Measurements from ENCODE around the gene TNNT3. TPM values are rescaled to one million over a fixed set of nuclear protein-coding genes. Genes with fewer than 3 reads are reported as not detected.

Gene TNNT3
- total and polyA plus RNA-seq, 10 donors, result 0.64 to 4.9 (median 2.0) TPM; not detected in 1

DNA sequence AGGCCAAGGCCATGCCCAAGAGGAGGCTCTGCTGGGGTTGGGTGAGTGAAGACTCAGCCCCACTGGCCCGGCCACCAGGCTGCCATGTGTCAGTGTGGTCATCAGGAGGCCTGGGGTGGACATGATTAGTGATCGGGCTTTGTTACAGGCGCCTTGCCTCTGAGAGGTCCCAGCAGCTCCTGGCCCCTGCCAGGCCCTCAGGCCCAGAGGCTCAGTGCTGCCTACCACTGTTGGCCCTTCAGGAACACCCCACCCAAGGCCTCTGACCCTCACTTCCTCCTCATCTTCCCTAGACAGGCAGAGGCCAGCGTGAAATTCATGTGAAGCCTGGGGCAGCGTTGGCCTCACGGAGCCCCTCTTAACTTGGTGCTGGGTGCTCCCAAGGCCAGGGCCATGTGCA, 29.8 kb downstream of the TNNT3 start:
- TF ChIP-seq POLR2AphosphoS5 (IDR thresholded peaks at IDR 0.05), result no peak
- no peak for TF ChIP-seq POLR2A (IDR thresholded peaks at IDR 0.05)
- no peak for TF ChIP-seq CTCF (IDR thresholded peaks at IDR 0.05 in 8 of 11, conservative IDR thresholded peaks at IDR 0.05 in 3 of 11)
- intact Hi-C loops (cut with DNase I; ENCODE audit: low total_unique reads), result no loop called here
- Histone ChIP-seq H3K4me3 (no peak overlapping the region), H3K27me3 (replicated peaks in 1 of 7) (no peaks in the 10 kb centered on the region), H3K9me3 (no peaks in the 10 kb centered on the region), H3K27ac (no peak overlapping the region), H3K36me3 (no peaks in the 10 kb centered on the region), H3K4me1 (no peaks in the 10 kb centered on the region)
- peak; percentile 62 for DNase-seq
- no CpG with 5 or more reads among the region's 6 CpGs for WGBS, 5 donors

GRCh38 chr11:1949922-1950321, 30.4 kb downstream of the TNNT3 start:
- no CpG with 5 or more reads among the region's 15 CpGs for WGBS, 5 donors
- Histone ChIP-seq H3K36me3 (no peaks in the 10 kb centered on the region), H3K27ac (no peak overlapping the region), H3K27me3 (replicated peaks in 1 of 7) (no peaks in the 10 kb centered on the region), H3K4me1 (no peaks in the 10 kb centered on the region), H3K9me3 (no peaks in the 10 kb centered on the region), H3K4me3 (no peak overlapping the region)
- intact Hi-C loops (cut with DNase I; ENCODE audit: low total_unique reads), result no loop called here
- TF ChIP-seq POLR2AphosphoS5 (IDR thresholded peaks at IDR 0.05), result no peak
- TF ChIP-seq CTCF (IDR thresholded peaks at IDR 0.05 in 8 of 11, conservative IDR thresholded peaks at IDR 0.05 in 3 of 11), result no peak
- no peak for TF ChIP-seq POLR2A (IDR thresholded peaks at IDR 0.05)
- no peak for DNase-seq

DNA sequence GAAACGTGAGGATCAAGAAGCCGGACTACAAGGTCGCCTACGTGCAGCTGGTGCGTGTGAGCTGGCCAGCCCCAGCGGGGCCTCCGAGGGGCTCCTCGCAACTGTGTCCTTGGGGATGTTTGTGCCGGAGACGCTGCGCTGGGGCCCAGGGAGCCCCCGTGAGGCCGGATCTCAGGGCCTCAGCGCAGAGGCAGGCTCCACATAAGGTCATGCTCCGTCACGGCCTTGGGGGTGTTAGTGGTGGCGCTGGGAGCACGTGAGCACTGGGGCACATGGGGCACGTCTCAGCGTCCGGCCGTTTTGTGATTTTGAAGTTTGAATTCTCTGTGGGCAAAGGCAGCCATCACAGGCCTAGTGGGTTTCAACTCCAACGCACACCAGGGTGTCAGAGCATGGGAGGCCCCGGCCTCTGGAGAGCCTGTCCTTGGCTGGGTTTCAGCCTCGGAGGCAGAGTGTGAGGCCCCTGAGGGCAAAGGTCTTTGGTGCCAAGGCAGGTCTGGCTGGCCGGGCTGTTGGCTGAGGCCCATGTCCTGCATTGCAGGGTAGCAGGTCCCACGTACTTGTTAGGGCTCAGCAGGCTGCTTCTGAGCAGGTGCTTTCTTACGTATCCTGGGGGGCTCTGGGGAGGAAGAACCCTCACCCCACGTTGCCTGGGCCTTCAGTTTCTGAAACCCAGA, 33.4 kb downstream of the TNNT3 start:
- peak; percentile 36 for DNase-seq

More for the DNA sequence above, 33.4 kb downstream of the TNNT3 start:
- TF ChIP-seq CTCF (IDR thresholded peaks at IDR 0.05 in 8 of 11, conservative IDR thresholded peaks at IDR 0.05 in 3 of 11) (no peak), POLR2A (IDR thresholded peaks at IDR 0.05) (no peak), POLR2AphosphoS5 (IDR thresholded peaks at IDR 0.05) (no peak)
- no peaks in the 10 kb centered on the region for H3K4me1 ChIP-seq
- intact Hi-C loops (cut with DNase I; ENCODE audit: low total_unique reads), result no loop called here
- no peaks in the 10 kb centered on the region for H3K27me3 ChIP-seq (replicated peaks in 1 of 7)
- 100% methylated on average over 1 of the region's 29 CpGs; no CpG with 5 or more reads in 4 of the 5 donors for WGBS, 5 donors
- H3K27ac ChIP-seq, result peak overlapping the region in 3 of 8 donors; percentile 28 to 44 (median 43)
- no peaks in the 10 kb centered on the region for H3K36me3 ChIP-seq
- no peaks in the 10 kb centered on the region for H3K9me3 ChIP-seq
- H3K4me3 ChIP-seq, result no peak overlapping the region
